HG02884 (cell line): ENCODE results near the gene SHC3.

Experiments used
- ATAC-seq: cut with Tn5 transposase; IDR thresholded peaks from one replicate; pipeline ENCODE4 v1.9.1; 2021; ENCODE audit warnings: mild to moderate bottlenecking, moderate library complexity; ENCODE audit not compliant: unreplicated experiment

Gene SHC3

DNA sequence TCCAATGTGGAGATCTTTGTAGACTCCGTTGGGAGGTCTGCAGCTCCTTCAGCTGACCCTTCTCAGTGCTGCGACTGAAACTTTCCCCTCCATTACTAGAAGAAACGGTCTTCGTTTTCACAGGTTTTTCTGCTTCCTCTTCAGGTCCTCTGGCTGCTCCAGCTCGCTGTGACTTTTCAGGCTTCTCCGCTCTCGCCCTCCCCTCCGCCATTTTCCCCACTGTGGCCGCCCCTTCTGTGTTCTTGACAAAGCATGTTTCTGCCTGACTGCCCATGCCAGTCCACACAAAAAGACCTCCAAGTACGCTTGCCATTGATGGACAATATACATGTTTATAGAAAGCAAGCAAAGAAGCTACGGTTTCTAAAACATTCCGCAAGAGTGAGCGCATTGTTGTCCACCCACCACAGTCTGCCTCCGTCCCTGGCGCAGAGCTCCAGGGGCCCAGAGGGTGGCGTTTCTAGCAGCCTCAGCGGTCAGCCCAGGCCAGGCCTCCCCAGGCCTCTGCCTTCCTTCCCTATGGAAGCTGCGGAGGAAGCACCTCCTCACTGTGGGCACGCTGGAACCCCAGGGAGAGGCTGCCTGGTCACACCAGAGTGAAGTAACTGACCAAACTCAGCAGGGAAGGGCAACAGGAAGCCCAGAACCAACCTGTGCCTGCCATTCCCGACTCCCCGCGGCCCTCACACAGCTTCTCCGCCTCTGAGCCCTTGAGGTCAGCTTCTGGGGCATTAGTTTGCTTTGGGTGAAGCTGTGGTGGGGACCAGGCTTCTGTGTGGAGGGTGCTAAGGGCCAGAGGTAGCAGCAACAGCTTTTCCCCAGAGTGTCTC lies 207.3 kb downstream of the SHC3 start:
- no peak for ATAC-seq

- no peak for ATAC-seq
These were observed 208.8 kb downstream of the SHC3 start for GRCh38 chr9:88969646-88970373.

- ATAC-seq = no peak
These were observed 209.8 kb downstream of the SHC3 start for GRCh38 chr9:88968799-88969198.

- ATAC-seq = no peak
These were observed 211.5 kb downstream of the SHC3 start for GRCh38 chr9:88966894-88967676.

DNA sequence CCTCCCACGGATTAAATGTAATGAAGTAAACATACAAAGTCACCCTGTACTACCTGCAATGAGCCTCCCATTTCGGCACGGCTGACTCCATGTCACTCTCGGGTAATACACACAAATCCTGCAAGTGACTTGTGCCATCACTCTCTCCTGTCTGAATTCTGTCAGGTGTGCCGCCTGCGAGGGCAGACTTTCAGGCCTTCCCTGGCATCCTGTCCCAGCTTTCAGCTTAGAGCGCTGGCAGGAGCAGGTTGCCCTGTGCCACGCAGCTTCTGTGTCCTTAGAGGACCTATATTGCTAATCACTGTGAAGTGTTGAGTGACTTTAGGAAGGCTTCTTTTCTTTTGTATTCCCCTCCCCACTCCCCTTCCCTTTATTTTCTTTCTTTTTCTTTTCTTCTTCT lies 213.1 kb downstream of the SHC3 start:
- ATAC-seq = no peak

GRCh38 chr9:88960632-88961031 lies 218.0 kb downstream of the SHC3 start:
- no peak for ATAC-seq

GRCh38 chr9:88959727-88960469 lies 218.7 kb downstream of the SHC3 start:
- no peak for ATAC-seq

GRCh38 chr9:88957526-88957925 lies 221.1 kb downstream of the SHC3 start:
- no peak for ATAC-seq
